Amniotic epithelial cell (primary cell): ENCODE measurements around the gene FKRP.

Source experiments
- DNase-seq: peaks from one replicate; pipeline ENCODE4 v3.0.0-alpha.2; 2010; ENCODE audit warnings: low read depth

Gene FKRP

GRCh38 chr19:46719629-46720502, 26.0 kb upstream of the FKRP start:
- DNase-seq: peak; percentile 64

- DNase-seq: no peak
These were observed 25.2 kb upstream of the FKRP start for GRCh38 chr19:46720503-46721239.

- DNase-seq: no peak
These were observed 24.4 kb upstream of the FKRP start for GRCh38 chr19:46721269-46722003.

- no peak for DNase-seq
These were observed 23.9 kb upstream of the FKRP start for GRCh38 chr19:46722004-46722380.

- DNase-seq: no peak
These were observed 23.3 kb upstream of the FKRP start for GRCh38 chr19:46722421-46723022.

GRCh38 chr19:46723023-46723461, 22.8 kb upstream of the FKRP start:
- no peak for DNase-seq

GRCh38 chr19:46723471-46723870, 22.4 kb upstream of the FKRP start:
- no peak for DNase-seq

- no peak for DNase-seq
These were observed 21.4 kb upstream of the FKRP start for GRCh38 chr19:46724468-46724867.

- DNase-seq: no peak
These were observed 20.6 kb upstream of the FKRP start for GRCh38 chr19:46725036-46725820.

- no peak for DNase-seq
These were observed 19.9 kb upstream of the FKRP start for GRCh38 chr19:46725859-46726393.

GRCh38 chr19:46726551-46726950, 19.3 kb upstream of the FKRP start:
- no peak for DNase-seq

- no peak for DNase-seq
These were observed 18.8 kb upstream of the FKRP start for GRCh38 chr19:46726971-46727501.

GRCh38 chr19:46727757-46728156, 18.1 kb upstream of the FKRP start:
- no peak for DNase-seq

- no peak for DNase-seq
These were observed 17.6 kb upstream of the FKRP start for GRCh38 chr19:46728208-46728607.

- DNase-seq: no peak
These were observed 17.0 kb upstream of the FKRP start for GRCh38 chr19:46728693-46729339.

- DNase-seq: no peak
These were observed 16.2 kb upstream of the FKRP start for GRCh38 chr19:46729696-46730095.

GRCh38 chr19:46730187-46730586, 15.7 kb upstream of the FKRP start:
- DNase-seq: no peak

GRCh38 chr19:46730595-46730994, 15.3 kb upstream of the FKRP start:
- DNase-seq: no peak

- peak; percentile 93 for DNase-seq
These were observed 14.8 kb upstream of the FKRP start for GRCh38 chr19:46731007-46731501.

- peak; percentile 38 for DNase-seq
These were observed 14.3 kb upstream of the FKRP start for GRCh38 chr19:46731584-46731983.
